GM18951 (cell line): ENCODE results near the gene LMF2.
A peak's percentile ranks its signal among the peaks of the same experiment; 100 is the strongest.

ENCODE experiments used
- POLR2A ChIP-seq: IDR thresholded peaks from 4 replicates; pipeline ENCODE4 v1.6.1; 2011; ENCODE audit warnings: mild to moderate bottlenecking; ENCODE audit not compliant: insufficient read length, insufficient read depth; ENCODE audit errors: extremely low read depth
- in situ Hi-C: fragments of 300-500 bp; cut with MboI; formaldehyde crosslinking; loops from one replicate; pipeline ENCODE4 v1.12.0; 2022; ENCODE audit warnings: low sequenced_read_pairs, mixed read lengths, inconsistent platforms; ENCODE audit not compliant: unreplicated experiment

Gene LMF2

GRCh38 chr22:50513175-50513574, 5.7 kb upstream of the LMF2 start:
- no peak for TF ChIP-seq POLR2A
- in situ Hi-C loops: no loop called here

GRCh38 chr22:50508897-50509296, 1.4 kb upstream of the LMF2 start:
- no peak for TF ChIP-seq POLR2A
- in situ Hi-C loops: loop anchor here (10.0 kb wide), 1 partner anchor 234 kb away; the partner anchor contains the start of gene MAPK11

- in situ Hi-C loops: loop anchor here (10.0 kb wide), 1 partner anchor 233 kb away; the partner anchor contains the start of gene MAPK11
- peak; percentile 87 for TF ChIP-seq POLR2A
These were observed 736 bp upstream of the LMF2 start, which contains the start of gene NCAPH2 for GRCh38 chr22:50507991-50508884. NCAPH2 (plus strand) TSS chr22:50508224; CDS start chr22:50508338, 114 bp downstream.

GRCh38 chr22:50506611-50507420, 686 bp downstream of the LMF2 start:
- in situ Hi-C loops: loop anchor here (10.0 kb wide), 1 partner anchor 232 kb away; the partner anchor contains the start of gene MAPK11
- no peak for TF ChIP-seq POLR2A

GRCh38 chr22:50505776-50506610, 1.5 kb downstream of the LMF2 start:
- no peak for TF ChIP-seq POLR2A
- in situ Hi-C loops: loop anchor here (10.0 kb wide), 1 partner anchor 231 kb away; the partner anchor contains the start of gene MAPK11

- no peak for TF ChIP-seq POLR2A
- in situ Hi-C loops: loop anchor here (10.0 kb wide), 1 partner anchor 231 kb away; the partner anchor contains the start of gene MAPK11
These were observed 2.2 kb downstream of the LMF2 start for GRCh38 chr22:50505276-50505775.

GRCh38 chr22:50504369-50505211, 2.9 kb downstream of the LMF2 start:
- no peak for TF ChIP-seq POLR2A
- in situ Hi-C loops: loop anchor here (10.0 kb wide), 1 partner anchor 230 kb away; the partner anchor contains the start of gene MAPK11

- in situ Hi-C loops: loop anchor here (10.0 kb wide), 1 partner anchor 229 kb away; the partner anchor contains the start of gene MAPK11
- TF ChIP-seq POLR2A: no peak
These were observed 3.9 kb downstream of the LMF2 start for GRCh38 chr22:50503475-50504145.

- in situ Hi-C loops: loop anchor here (10.0 kb wide), 1 partner anchor 228 kb away; the partner anchor contains the start of gene MAPK11
- TF ChIP-seq POLR2A: no peak
These were observed 4.7 kb downstream of the LMF2 start for GRCh38 chr22:50502628-50503474.

- in situ Hi-C loops: loop anchor here (10.0 kb wide), 1 partner anchor 227 kb away; the partner anchor contains the start of gene MAPK11
- TF ChIP-seq POLR2A: no peak
These were observed 5.4 kb downstream of the LMF2 start for GRCh38 chr22:50502096-50502495.
